ENCODE measurements around the gene RAP2A.

GRCh38 chr13:97483465-97483864, 49.5 kb downstream of the RAP2A start:
- TF ChIP-seq CTCF (conservative IDR thresholded peaks at IDR 0.05 in 1 of 2, IDR thresholded peaks at IDR 0.05 in 1 of 2; ENCODE audit: low read depth in 1 of 2, low read length in 2 of 2): no peak
- TF ChIP-seq EZH2 (IDR thresholded peaks at IDR 0.05; ENCODE audit: low read length, missing control alignments): no peak
